Kidney (tissue), 22 donors: ENCODE results near the gene LHFPL3. TPM values are rescaled to one million over a fixed set of nuclear protein-coding genes. Genes with fewer than 3 reads are reported as not detected.
"Not testable (repeated sequence)": the region's sequence is repeated elsewhere in the genome, so short reads cannot be mapped to it uniquely, and the experiment has no call there.

Experiments used
- DNase-seq, 5 donors: peaks; one replicate each; pipeline ENCODE4 v3.0.0-alpha.2; 2013 to 2020
- FAIRE-seq: peaks from 2 replicates; lab custom pipeline; 2012; peaks lifted over from hg19 to GRCh38; lab: Jason Lieb, UNC
- H3K27ac ChIP-seq, 2 donors: one replicate each; pipeline ENCODE4 v1.7.0; 2013; ENCODE audit warnings: low read depth in 2 of 2, low read length in 2 of 2, inconsistent platforms in 1 of 2
- H3K27me3 ChIP-seq: one replicate; pipeline ENCODE4 v1.7.1; 2013; ENCODE audit warnings: low read length, inconsistent platforms; ENCODE audit not compliant: control insufficient read depth, insufficient read depth
- H3K36me3 ChIP-seq, 3 donors: one replicate each; pipeline versions ENCODE4 v1.7.0 to v1.7.1; 2013; ENCODE audit warnings: low read length in 3 of 3, control low read depth in 1 of 3, inconsistent platforms in 1 of 3; ENCODE audit not compliant: insufficient read depth in 3 of 3, control insufficient read depth in 2 of 3
- H3K4me1 ChIP-seq, 3 donors: one replicate each; pipeline versions ENCODE4 v1.7.0 to v1.7.1; 2013; ENCODE audit warnings: low read length in 3 of 3, inconsistent platforms in 1 of 3, low read depth in 1 of 3; ENCODE audit not compliant: control insufficient read depth in 2 of 3, insufficient read depth in 2 of 3
- H3K4me3 ChIP-seq, 3 donors: one replicate each; pipeline versions ENCODE4 v1.7.0 to v1.8.1; 2013; ENCODE audit warnings: low read length in 3 of 3, control low read depth in 1 of 3, inconsistent platforms in 1 of 3
- H3K9ac ChIP-seq, 3 donors: one replicate each; pipeline versions ENCODE4 v1.7.0 to v1.7.1; 2013; ENCODE audit warnings: low read length in 3 of 3, control low read depth in 1 of 3, inconsistent platforms in 1 of 3
- H3K9me3 ChIP-seq, 3 donors: one replicate each; pipeline versions ENCODE4 v1.7.0 to v1.7.1; 2013; ENCODE audit warnings: low read length in 3 of 3, control low read depth in 1 of 3, inconsistent platforms in 1 of 3; ENCODE audit not compliant: control insufficient read depth in 2 of 3, insufficient read depth in 1 of 3
- intact Hi-C: fragments of 100-400 bp; cut with DNase I; formaldehyde crosslinking; loops from one replicate; pipeline ENCODE4 v1.11.1; 2022
- long read RNA-seq, 10 donors: library from polyadenylated mRNA in 1 of 10; unstranded in 1 of 10; transcript quantifications; one replicate each; pipeline ENCODE4 v2.0.0 and lab custom pipeline, GENCODE V29; 2021 to 2026
- polyA plus RNA-seq: library from polyadenylated mRNA; stranded (reverse); fragments of 350-450 nt; fragmentation: Illumina TruSeq; extraction: RNeasy Lipid Tissue Mini Kit (QIAGEN cat#74804); gene quantifications from one replicate; pipeline ENCODE4 v1.2.3, GENCODE V29; 2014; ENCODE audit warnings: low read depth, low replicate concordance; ENCODE audit not compliant: insufficient read depth
- total RNA-seq: library from RNA; stranded (reverse); fragmentation: NEBNext Ultra II Directional; extraction: Animal tissue kit (Norgen Biotek cat#: 25700); gene quantifications from one replicate; pipeline ENCODE4 v1.2.1, GENCODE V29; 2021
- TF ChIP-seq, protein P1 (sequence below): IDR thresholded peaks from 3 replicates; pipeline ENCODE4 v1.5.1; 2012; ENCODE audit warnings: mild to moderate bottlenecking, moderate library complexity, borderline replicate concordance; ENCODE audit not compliant: insufficient read depth; ENCODE audit errors: extremely low read depth
- donor health status: control.
- donor health status: control.
- donor health status: control.
- donor health status: control.
- donor health status: control.
- donor health status: DM: yes; HTN: yes; CAD: no.
- donor health status: Normal renal cell carcinoma (clear cell type).

Gene LHFPL3
- total RNA-seq, result not detected
- not detected for polyA plus RNA-seq
- long read RNA-seq, donor 1, partial matches to known transcripts, result 40 of 40 reads
- long read RNA-seq, donor 1, other reads (novel, unspliced or antisense), result 0 of 40 reads
- long read RNA-seq, donor 2, partial matches to known transcripts, result 47 of 52 reads
- long read RNA-seq, donor 2, other reads (novel, unspliced or antisense), result 5 of 52 reads
- long read RNA-seq, donor 3, result 0 reads
- long read RNA-seq, donor 4, partial matches to known transcripts, result 25 of 31 reads
- long read RNA-seq, donor 4, other reads (novel, unspliced or antisense), result 6 of 31 reads
- long read RNA-seq, donor 5, result 0 reads
- long read RNA-seq, donor 6, partial matches to known transcripts, result 24 of 31 reads
- long read RNA-seq, donor 6, other reads (novel, unspliced or antisense), result 7 of 31 reads
- long read RNA-seq, donor 7, partial matches to known transcripts, result 0 of 6 reads
- long read RNA-seq, donor 7, other reads (novel, unspliced or antisense), result 6 of 6 reads
- long read RNA-seq, donor 8, partial matches to known transcripts, result 42 of 42 reads
- long read RNA-seq, donor 8, other reads (novel, unspliced or antisense), result 0 of 42 reads
- long read RNA-seq, donor 9, partial matches to known transcripts, result 0 of 9 reads
- long read RNA-seq, donor 9, other reads (novel, unspliced or antisense), result 9 of 9 reads
- long read RNA-seq, donor 10, partial matches to known transcripts, result 61 of 61 reads
- long read RNA-seq, donor 10, other reads (novel, unspliced or antisense), result 0 of 61 reads

- Histone ChIP-seq H3K9me3 (no peaks in the 10 kb centered on the region), H3K9ac (no peak within 1 kb of the TSS), H3K4me3 (no peak within 1 kb of the TSS), H3K27ac (no peak within 1 kb of the TSS), H3K4me1 (no peaks in the 10 kb centered on the region), H3K36me3 (no peaks in the 10 kb centered on the region), H3K27me3 (peaks cover 30% of the 10 kb centered on the region)
- intact Hi-C loops, result no loop called here
- peak; percentile 37 to 64 (median 57) for DNase-seq
- no peak for FAIRE-seq
- TF ChIP-seq, protein P1, sequence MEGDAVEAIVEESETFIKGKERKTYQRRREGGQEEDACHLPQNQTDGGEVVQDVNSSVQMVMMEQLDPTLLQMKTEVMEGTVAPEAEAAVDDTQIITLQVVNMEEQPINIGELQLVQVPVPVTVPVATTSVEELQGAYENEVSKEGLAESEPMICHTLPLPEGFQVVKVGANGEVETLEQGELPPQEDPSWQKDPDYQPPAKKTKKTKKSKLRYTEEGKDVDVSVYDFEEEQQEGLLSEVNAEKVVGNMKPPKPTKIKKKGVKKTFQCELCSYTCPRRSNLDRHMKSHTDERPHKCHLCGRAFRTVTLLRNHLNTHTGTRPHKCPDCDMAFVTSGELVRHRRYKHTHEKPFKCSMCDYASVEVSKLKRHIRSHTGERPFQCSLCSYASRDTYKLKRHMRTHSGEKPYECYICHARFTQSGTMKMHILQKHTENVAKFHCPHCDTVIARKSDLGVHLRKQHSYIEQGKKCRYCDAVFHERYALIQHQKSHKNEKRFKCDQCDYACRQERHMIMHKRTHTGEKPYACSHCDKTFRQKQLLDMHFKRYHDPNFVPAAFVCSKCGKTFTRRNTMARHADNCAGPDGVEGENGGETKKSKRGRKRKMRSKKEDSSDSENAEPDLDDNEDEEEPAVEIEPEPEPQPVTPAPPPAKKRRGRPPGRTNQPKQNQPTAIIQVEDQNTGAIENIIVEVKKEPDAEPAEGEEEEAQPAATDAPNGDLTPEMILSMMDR, result no peak
Observed at GRCh38 chr7:104328296-104328969, at the start of gene LHFPL3. LHFPL3 (plus strand) TSS chr7:104328603.

- intact Hi-C loops, H3K4me3 ChIP-seq, H3K9ac ChIP-seq, H3K9me3 ChIP-seq, DNase-seq, H3K27ac ChIP-seq, H3K27me3 ChIP-seq, FAIRE-seq, H3K4me1 ChIP-seq, H3K36me3 ChIP-seq: not testable (repeated sequence)
Observed at GRCh38 chr7:104281685-104282084, 46.7 kb upstream of the LHFPL3 start.

DNA sequence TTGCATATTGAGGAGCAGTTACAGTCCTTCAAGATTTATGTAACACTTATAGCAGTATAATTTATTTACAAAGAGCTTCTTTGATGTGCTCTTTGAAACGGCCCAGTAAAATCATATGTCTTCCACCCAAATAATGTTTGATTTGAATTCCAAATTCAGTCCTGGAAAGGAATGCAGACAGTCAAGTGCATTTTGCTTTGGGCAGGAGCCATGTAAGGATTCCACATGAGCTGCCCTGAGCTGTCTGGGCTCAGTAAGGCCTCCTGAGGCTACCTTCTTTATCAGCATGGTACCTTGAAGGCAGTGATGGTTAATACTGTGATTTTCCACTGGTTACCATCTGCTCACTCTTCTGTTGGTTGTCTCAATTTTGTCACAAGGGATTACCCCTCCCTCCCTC, 41.6 kb upstream of the LHFPL3 start:
- Histone ChIP-seq H3K9ac (no peak overlapping the region), H3K36me3 (no peaks in the 10 kb centered on the region), H3K4me1 (no peaks in the 10 kb centered on the region), H3K27me3 (no peaks in the 10 kb centered on the region), H3K9me3 (no peaks in the 10 kb centered on the region), H3K4me3 (no peak overlapping the region), H3K27ac (no peak overlapping the region)
- intact Hi-C loops, result no loop called here
- FAIRE-seq (no peak), DNase-seq (no peak)
- TF ChIP-seq, protein P1, result no peak

DNA sequence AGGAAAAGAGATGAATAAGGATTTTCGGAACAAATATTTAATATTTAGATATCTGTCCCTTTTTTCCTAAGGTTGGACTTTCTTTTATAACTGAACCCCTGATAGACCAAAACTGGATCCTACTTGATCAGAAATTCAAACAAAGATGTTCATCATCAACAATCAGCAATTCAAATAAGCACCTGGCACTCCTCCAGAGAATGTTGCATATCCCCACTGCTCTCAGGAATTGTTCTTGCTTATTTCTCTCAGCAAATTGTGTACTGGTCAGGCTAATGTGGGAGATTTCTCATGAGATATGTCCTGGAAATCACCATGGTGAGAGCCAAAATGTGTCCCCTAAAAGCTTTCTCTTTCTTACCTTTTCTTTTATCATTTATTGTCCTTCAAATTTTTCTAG, 40.3 kb upstream of the LHFPL3 start:
- Histone ChIP-seq H3K36me3 (no peaks in the 10 kb centered on the region), H3K4me3 (no peak overlapping the region), H3K9ac (no peak overlapping the region), H3K4me1 (no peaks in the 10 kb centered on the region), H3K27me3 (no peaks in the 10 kb centered on the region), H3K27ac (no peak overlapping the region), H3K9me3 (no peaks in the 10 kb centered on the region)
- intact Hi-C loops, result no loop called here
- FAIRE-seq (no peak), DNase-seq (no peak)
- TF ChIP-seq, protein P1, result no peak
